H9 (cell line): ENCODE measurements around the gene ARPC2. TPM values are rescaled to one million over a fixed set of nuclear protein-coding genes. Genes with fewer than 3 reads are reported as not detected.

Experiments used
- DNase-seq: peaks from one replicate; pipeline ENCODE4 v3.0.0-alpha.2; 2017
- H2AFZ ChIP-seq: one replicate; pipeline ENCODE4 v1.6.1; 2013; ENCODE audit warnings: mild to moderate bottlenecking, low read length, control low read depth, moderate library complexity
- H2AK5ac ChIP-seq: 2 replicates; pipeline ENCODE4 v1.6.1; 2013; ENCODE audit warnings: low read length, control low read depth, mixed read lengths; ENCODE audit not compliant: insufficient read length
- H2BK120ac ChIP-seq: one replicate; pipeline ENCODE4 v1.6.1; 2013; ENCODE audit warnings: low read depth, mild to moderate bottlenecking, low read length, control low read depth, inconsistent platforms; ENCODE audit not compliant: poor library complexity, severe bottlenecking
- H2BK12ac ChIP-seq: 2 replicates; pipeline ENCODE4 v1.6.1; 2013; ENCODE audit warnings: low read length, control low read depth, mixed read lengths, low read depth; ENCODE audit not compliant: insufficient read length
- H2BK15ac ChIP-seq: 2 replicates; pipeline ENCODE4 v1.6.1; 2013; ENCODE audit warnings: low read depth, low read length, control low read depth
- H2BK20ac ChIP-seq: one replicate; pipeline ENCODE4 v1.6.1; 2013; ENCODE audit warnings: low read depth, mild to moderate bottlenecking, low read length, control low read depth, inconsistent platforms; ENCODE audit not compliant: poor library complexity, severe bottlenecking
- H2BK5ac ChIP-seq: 2 replicates; pipeline ENCODE4 v1.6.1; 2013; ENCODE audit warnings: low read length, control low read depth, mixed read lengths; ENCODE audit not compliant: insufficient read length
- H3K14ac ChIP-seq: 2 replicates; pipeline ENCODE4 v1.6.1; 2013; ENCODE audit warnings: low read length, control low read depth; ENCODE audit not compliant: insufficient read depth
- H3K18ac ChIP-seq: 2 replicates; pipeline ENCODE4 v1.6.1; 2013; ENCODE audit warnings: low read depth, mild to moderate bottlenecking, mixed read lengths, low read length, control low read depth; ENCODE audit not compliant: insufficient read length
- H3K23ac ChIP-seq: 2 replicates; pipeline ENCODE4 v1.6.1; 2013; ENCODE audit warnings: low read length, control low read depth, mixed read lengths, low read depth; ENCODE audit not compliant: insufficient read length
- H3K23me2 ChIP-seq: 2 replicates; pipeline ENCODE4 v1.6.1; 2013; ENCODE audit warnings: low read depth, mild to moderate bottlenecking, mixed read lengths, low read length, control low read depth; ENCODE audit not compliant: insufficient read length, poor library complexity, severe bottlenecking
- H3K27ac ChIP-seq: 2 replicates; pipeline ENCODE4 v1.5.1; 2013; ENCODE audit warnings: low read length, control low read depth, mixed read lengths, low read depth; ENCODE audit not compliant: insufficient read length
- H3K27me3 ChIP-seq: 2 replicates; pipeline ENCODE4 v1.6.1; 2013; ENCODE audit warnings: low read length, control low read depth, inconsistent platforms; ENCODE audit not compliant: insufficient read depth
- H3K4ac ChIP-seq: 2 replicates; pipeline ENCODE4 v1.6.1; 2013; ENCODE audit warnings: low read depth, mild to moderate bottlenecking, control low read depth, inconsistent platforms, low read length, moderate library complexity
- H3K4me1 ChIP-seq: 2 replicates; pipeline ENCODE4 v1.6.1; 2013; ENCODE audit warnings: low read length, control low read depth, inconsistent platforms; ENCODE audit not compliant: insufficient read depth
- H3K4me2 ChIP-seq: 2 replicates; pipeline ENCODE4 v1.6.1; 2013; ENCODE audit warnings: low read length, control low read depth, mixed read lengths; ENCODE audit not compliant: insufficient read length, insufficient read depth
- H3K56ac ChIP-seq: 2 replicates; pipeline ENCODE4 v1.6.1; 2013; ENCODE audit warnings: low read depth, mild to moderate bottlenecking, mixed read lengths, low read length, control low read depth; ENCODE audit not compliant: insufficient read length
- H3K79me1 ChIP-seq: 2 replicates; pipeline ENCODE4 v1.6.1; 2013; ENCODE audit warnings: low read depth, mild to moderate bottlenecking, moderate library complexity, low read length, control low read depth, inconsistent platforms; ENCODE audit not compliant: insufficient read depth, poor library complexity, severe bottlenecking
- H3K79me2 ChIP-seq: 2 replicates; pipeline ENCODE4 v1.6.1; 2013; ENCODE audit warnings: low read length, control low read depth, inconsistent platforms; ENCODE audit not compliant: insufficient read depth
- H3K9ac ChIP-seq: 2 replicates; pipeline ENCODE4 v1.6.1; 2013; ENCODE audit warnings: low read length, control low read depth, mixed read lengths; ENCODE audit not compliant: insufficient read length; ENCODE audit errors: extremely low read depth
- H3K9me3 ChIP-seq: one replicate; pipeline ENCODE4 v1.6.1; 2013; ENCODE audit warnings: low read depth, low read length, inconsistent platforms; ENCODE audit not compliant: control insufficient read depth
- H3T11ph ChIP-seq: one replicate; pipeline ENCODE4 v1.6.1; 2013; ENCODE audit warnings: mild to moderate bottlenecking, low read length, control low read depth, inconsistent platforms
- H4K20me1 ChIP-seq: one replicate; pipeline ENCODE4 v1.6.1; 2013; ENCODE audit not compliant: control insufficient read depth, insufficient read length, insufficient read depth
- H4K5ac ChIP-seq: 2 replicates; pipeline ENCODE4 v1.6.1; 2013; ENCODE audit warnings: low read depth, mild to moderate bottlenecking, mixed read lengths, low read length, control low read depth; ENCODE audit not compliant: insufficient read length
- H4K8ac ChIP-seq: replicated peaks from 2 replicates; pipeline ENCODE4 v1.6.1; 2013; ENCODE audit warnings: low read length, control low read depth, mixed read lengths, low read depth; ENCODE audit not compliant: insufficient read length
- H4K91ac ChIP-seq: 2 replicates; pipeline ENCODE4 v1.6.1; 2013; ENCODE audit warnings: low read depth, mild to moderate bottlenecking, moderate library complexity, mixed read lengths, low read length, control low read depth; ENCODE audit not compliant: insufficient read length
- H3K27ac Mint-ChIP-seq, 3 experiments: 2 replicates in 2 of 3; 3 replicates in 1 of 3; pipeline ENCODE4 v1.8.0; 2020 to 2021; ENCODE audit warnings: mixed read lengths in 3 of 3, mild to moderate bottlenecking in 1 of 3, moderate library complexity in 1 of 3
- H3K27me3 Mint-ChIP-seq: 2 replicates; pipeline ENCODE4 v1.8.0; 2021; ENCODE audit warnings: low read depth, mild to moderate bottlenecking, moderate library complexity, mixed read lengths
- H3K36me3 Mint-ChIP-seq, 3 experiments: 2 replicates in 2 of 3; 3 replicates in 1 of 3; pipeline ENCODE4 v1.8.0; 2020 to 2021; ENCODE audit warnings: low read depth in 3 of 3, mixed read lengths in 3 of 3; ENCODE audit not compliant: insufficient read depth in 1 of 3
- H3K4me1 Mint-ChIP-seq, 2 experiments: 2 replicates each; pipeline ENCODE4 v1.8.0; 2020; ENCODE audit warnings: mixed read lengths in 2 of 2
- H3K4me3 Mint-ChIP-seq, 2 experiments: 2 replicates in 1 of 2; 3 replicates in 1 of 2; pipeline ENCODE4 v1.8.0; 2020 to 2021; ENCODE audit warnings: mild to moderate bottlenecking in 2 of 2, mixed read lengths in 2 of 2, moderate library complexity in 1 of 2
- H3K9me3 Mint-ChIP-seq, 2 experiments: 2 replicates in 1 of 2; 3 replicates in 1 of 2; pipeline ENCODE4 v1.8.0; 2020; ENCODE audit warnings: mild to moderate bottlenecking in 2 of 2, mixed read lengths in 2 of 2, moderate library complexity in 1 of 2
- CTCF ChIP-seq: fragments of 200-600 bp; sonication (generic); conservative IDR thresholded peaks from 3 replicates; pipeline ENCODE4 v1.8.0; 2021; ENCODE audit warnings: antibody characterized with exemption, mild to moderate bottlenecking
- WGBS: extraction: QIAGEN DNeasy Blood & Tissue Kit; methylation state at CpG from one replicate; pipeline ENCODE4 v1.1.7; 2013; ENCODE audit warnings: missing lambda C conversion rate, low lambda C conversion rate, mixed read lengths; ENCODE audit not compliant: insufficient read length; ENCODE audit errors: extremely low coverage; 5-methylcytosine and 5-hydroxymethylcytosine counted together
- total RNA-seq: library from RNA; stranded (reverse); gene quantifications from 2 replicates; pipeline ENCODE4 v1.2.1, GENCODE V29; 2021

ARPC2 gene
- total RNA-seq, 1 experiment from 2014 or later = 197 TPM

DNA sequence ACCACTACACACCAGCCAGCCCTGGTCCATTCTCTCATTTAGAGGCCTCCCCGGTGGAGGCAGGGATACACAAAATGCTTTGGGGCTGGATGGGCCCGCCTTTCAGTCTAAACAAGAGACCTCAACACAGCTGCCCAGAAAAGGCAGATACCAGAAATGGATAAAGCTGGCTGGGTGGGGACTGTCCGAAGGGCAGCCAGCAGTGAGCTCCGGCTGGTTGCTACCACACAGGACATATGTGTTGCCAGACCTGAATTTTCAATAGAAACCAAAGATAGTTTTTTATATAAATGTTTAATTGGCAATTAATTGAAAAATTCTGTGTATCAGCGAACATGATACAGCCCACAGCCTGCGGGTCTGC, 45.2 kb downstream of the ARPC2 start:
- Mint-ChIP-seq H3K4me1 (peaks cover 23 to 34% of the 10 kb centered on the region in 2 experiments), H3K9me3 (no peaks in the 10 kb centered on the region), H3K4me3 (no peak overlapping the region), H3K36me3 (peaks cover 11 to 31% (median 27%) of the 10 kb centered on the region in 3 experiments; a peak in 6 of 7 replicates), H3K27ac (no peak overlapping the region; a peak in 1 of 7 replicates), H3K27me3 (no peaks in the 10 kb centered on the region)
- Histone ChIP-seq H3K9ac (no peak overlapping the region), H2BK5ac (no peak overlapping the region), H3K79me2 (no peaks in the 10 kb centered on the region), H2BK15ac (no peak overlapping the region), H3K23ac (no peak overlapping the region), H4K8ac (no peak overlapping the region), H3K4ac (no peak overlapping the region), H3K56ac (no peak overlapping the region), H2AK5ac (no peak overlapping the region), H3K14ac (no peak overlapping the region; the same call in 1 of the 2 replicates), H3K4me1 (peaks cover 4% of the 10 kb centered on the region; the same call in 1 of the 2 replicates), H3K79me1 (no peaks in the 10 kb centered on the region), H2AFZ (no peak overlapping the region), H4K20me1 (no peaks in the 10 kb centered on the region), H3K9me3 (no peaks in the 10 kb centered on the region), H4K91ac (no peak overlapping the region), H3K18ac (no peak overlapping the region), H4K5ac (no peak overlapping the region), H2BK20ac (no peak overlapping the region), H3K27ac (no peak overlapping the region), H2BK12ac (no peak overlapping the region), H3K27me3 (no peaks in the 10 kb centered on the region), H3K23me2 (no peaks in the 10 kb centered on the region), H3K4me2 (no peak overlapping the region), H2BK120ac (no peak overlapping the region), H3T11ph (no peak overlapping the region)
- no CpG with 5 or more reads among the region's 6 CpGs for WGBS
- no peak for TF ChIP-seq CTCF
- no peak for DNase-seq
